ENCODE measurements around the gene ZNF415. TPM values are rescaled to one million over a fixed set of nuclear protein-coding genes. Genes with fewer than 3 reads are reported as not detected.

ZNF415 gene
- 9.0 and 10.6 TPM in 2 replicates for total RNA-seq (2014; rRNA removed; shearing (Covaris generic))

DNA sequence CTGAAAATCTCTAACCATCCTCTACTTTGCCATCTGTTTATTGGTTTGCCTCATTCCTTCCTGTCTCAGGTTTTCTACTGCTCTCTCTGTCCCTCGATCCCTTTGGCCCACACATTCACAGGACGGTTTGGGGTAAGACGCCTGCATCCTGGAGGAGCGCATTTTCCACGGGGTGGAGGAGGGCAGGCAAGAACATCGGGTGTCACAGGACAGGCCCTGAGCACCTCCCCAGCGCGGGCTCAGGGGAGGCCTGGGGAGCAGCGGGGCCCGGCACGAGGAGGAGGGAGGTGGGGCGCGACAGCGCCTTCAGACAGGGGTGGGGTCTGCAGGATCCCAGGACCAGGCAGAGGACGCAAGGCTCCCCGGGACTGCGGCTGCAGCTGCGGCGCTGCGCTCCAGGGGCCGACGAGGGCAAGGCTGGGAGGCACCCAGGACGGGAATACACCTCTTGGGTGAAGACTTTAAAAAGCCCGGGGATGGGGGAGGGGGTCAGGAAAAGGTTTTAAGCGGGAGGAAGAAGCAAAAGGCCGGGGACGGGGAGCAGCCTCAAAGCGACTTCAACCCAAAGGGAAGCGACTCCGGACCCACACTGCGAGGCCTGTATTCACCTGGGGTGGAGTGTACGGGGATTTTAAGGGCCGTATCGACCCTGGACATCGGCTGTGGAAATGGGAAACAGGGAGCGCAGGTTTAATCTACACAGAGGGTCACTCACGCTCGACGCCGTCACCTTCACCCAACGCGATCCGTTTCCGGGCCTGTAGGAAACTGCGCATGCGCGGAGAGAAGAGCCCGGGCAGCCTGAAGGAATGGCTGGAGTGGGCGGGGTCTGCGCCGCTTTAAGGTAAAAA lies at the start of gene ZNF415:
Gene ZNF415 (minus strand): TSS at position 770 of the 851 bp plus-strand sequence. CDS start 10,234 bp downstream, outside the sequence.
- Histone ChIP-seq H3K27me3 (no peaks in the 10 kb centered on the region), H3K36me3 (no peaks in the 10 kb centered on the region), H3K4me3 (peak within 1 kb of the TSS; percentile 79), H3K9me3 (replicated peaks) (no peaks in the 10 kb centered on the region), H3K4me1 (no peaks in the 10 kb centered on the region), H3K27ac (peak within 1 kb of the TSS; percentile 64)
- peak; percentile 87 to 92 for DNase-seq

DNA sequence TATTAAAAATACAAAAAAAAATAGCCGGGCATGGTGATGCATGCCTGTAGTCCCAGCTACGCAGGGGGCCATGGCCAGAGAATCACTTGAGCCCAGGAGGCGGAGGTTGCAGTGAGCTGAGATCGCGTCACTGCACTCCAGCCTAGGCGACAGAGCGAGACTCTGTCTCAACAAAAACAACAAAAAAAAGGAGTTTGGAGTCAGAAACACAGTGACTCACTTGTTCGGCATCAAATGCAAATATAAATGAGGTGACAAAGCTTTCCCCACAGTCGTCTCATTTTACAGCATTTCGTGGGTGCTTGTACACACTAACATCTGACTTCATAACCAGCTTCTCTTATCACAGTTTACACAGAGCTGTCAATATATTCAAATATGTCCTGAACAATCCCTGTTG lies 49.5 kb upstream of the ZNF415 start:
- H3K36me3 ChIP-seq: peaks cover 2% of the 10 kb centered on the region; the same call in 1 of the 2 replicates
- no peak overlapping the region for H3K4me3 ChIP-seq
- H3K9me3 ChIP-seq (replicated peaks): no peaks in the 10 kb centered on the region
- DNase-seq: no peak
- H3K27me3 ChIP-seq: no peaks in the 10 kb centered on the region
- H3K4me1 ChIP-seq: no peaks in the 10 kb centered on the region
- no peak overlapping the region for H3K27ac ChIP-seq

DNA sequence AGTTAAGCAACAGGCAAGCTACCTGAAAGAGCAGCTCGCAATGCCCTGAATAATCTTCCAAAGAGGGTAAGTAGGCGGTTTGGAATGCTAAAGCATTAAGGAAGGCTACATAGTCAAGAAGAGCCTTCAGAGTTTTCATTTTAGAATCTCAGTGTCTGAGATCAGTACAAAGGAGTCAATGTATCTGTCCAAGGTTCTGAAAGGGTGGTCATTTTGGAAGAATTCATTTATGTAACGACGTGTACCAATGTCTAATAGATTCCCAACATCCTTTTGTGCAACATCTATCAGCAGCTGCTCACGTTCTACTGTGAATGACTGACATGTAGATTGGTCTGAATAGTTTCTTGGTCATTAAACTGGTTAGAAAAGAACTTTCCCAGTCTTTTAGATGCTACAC lies 45.3 kb upstream of the ZNF415 start:
- no peak overlapping the region for H3K4me3 ChIP-seq
- DNase-seq: no peak
- H3K36me3 ChIP-seq: peaks cover 2% of the 10 kb centered on the region; the same call in 1 of the 2 replicates
- H3K9me3 ChIP-seq (replicated peaks): no peaks in the 10 kb centered on the region
- H3K27me3 ChIP-seq: no peaks in the 10 kb centered on the region
- H3K4me1 ChIP-seq: no peaks in the 10 kb centered on the region
- no peak overlapping the region for H3K27ac ChIP-seq

DNA sequence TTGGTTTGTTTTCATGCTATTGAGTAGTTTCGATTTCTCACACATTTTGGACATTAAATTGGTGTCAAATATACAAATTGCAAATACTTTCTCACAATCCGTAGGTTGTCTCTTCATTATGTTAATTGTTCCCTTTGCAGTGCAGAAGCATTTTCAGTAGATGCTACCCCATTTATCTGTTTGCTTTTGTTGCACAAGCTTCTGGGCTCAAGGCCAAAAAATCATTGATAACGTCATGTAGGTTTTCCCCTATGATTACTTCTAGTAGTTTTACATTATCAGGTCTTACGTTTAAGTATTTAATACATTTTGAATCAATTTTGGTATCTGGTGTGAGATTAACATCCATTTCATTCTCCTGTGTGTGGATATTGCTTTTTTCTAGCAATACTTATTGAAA lies 40.2 kb upstream of the ZNF415 start:
- H3K27me3 ChIP-seq: no peaks in the 10 kb centered on the region
- H3K9me3 ChIP-seq (replicated peaks): no peaks in the 10 kb centered on the region
- H3K4me3 ChIP-seq: no peak overlapping the region
- no peak for DNase-seq
- H3K36me3 ChIP-seq: no peaks in the 10 kb centered on the region
- H3K27ac ChIP-seq: no peak overlapping the region
- H3K4me1 ChIP-seq: no peaks in the 10 kb centered on the region

DNA sequence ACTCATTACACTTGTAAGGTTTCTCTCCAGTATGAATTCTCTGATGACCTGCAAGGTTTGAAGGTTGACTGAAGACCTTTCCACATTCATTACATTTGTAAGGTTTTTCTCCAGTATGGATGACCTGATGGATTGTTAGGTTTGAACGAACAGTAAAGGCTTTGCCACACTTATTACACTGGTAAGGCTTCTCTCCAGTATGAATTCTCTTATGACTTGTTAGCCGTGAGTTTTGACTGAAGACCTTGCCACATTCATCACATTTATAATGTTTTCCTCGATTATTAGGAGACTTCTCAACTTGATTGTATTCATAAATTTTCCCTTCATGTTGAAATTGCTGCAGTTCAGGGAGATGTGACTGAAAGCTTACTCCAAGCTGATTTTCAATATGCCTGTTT lies 33.0 kb upstream of the ZNF415 start:
- no peak for DNase-seq
- no peaks in the 10 kb centered on the region for H3K4me1 ChIP-seq
- H3K9me3 ChIP-seq (replicated peaks): peaks cover 14% of the 10 kb centered on the region
- no peak overlapping the region for H3K4me3 ChIP-seq
- no peaks in the 10 kb centered on the region for H3K27me3 ChIP-seq
- H3K36me3 ChIP-seq: no peaks in the 10 kb centered on the region
- no peak overlapping the region for H3K27ac ChIP-seq

DNA sequence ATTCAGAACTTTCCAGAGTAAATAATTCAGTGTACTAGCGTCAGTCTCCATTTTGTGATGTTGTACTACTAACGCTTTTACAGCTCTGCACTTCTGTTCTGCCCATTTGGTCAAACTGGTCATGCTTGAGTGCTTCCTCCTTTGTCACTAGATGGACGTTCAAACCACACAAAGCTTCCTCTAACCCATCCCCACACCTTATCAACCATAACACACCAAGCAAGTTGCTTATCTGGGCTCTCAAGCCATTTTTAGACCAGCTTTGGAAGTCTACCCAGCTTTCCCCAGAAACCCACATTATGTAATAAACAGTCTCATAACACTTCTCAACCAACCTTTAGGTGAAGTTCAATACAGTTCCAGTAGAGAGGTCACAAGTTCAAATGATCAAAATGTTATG lies 28.4 kb upstream of the ZNF415 start:
- Histone ChIP-seq H3K4me3 (no peak overlapping the region), H3K36me3 (no peaks in the 10 kb centered on the region), H3K27ac (no peak overlapping the region), H3K4me1 (no peaks in the 10 kb centered on the region), H3K27me3 (no peaks in the 10 kb centered on the region), H3K9me3 (replicated peaks) (peaks cover 17% of the 10 kb centered on the region)
- no peak for DNase-seq

DNA sequence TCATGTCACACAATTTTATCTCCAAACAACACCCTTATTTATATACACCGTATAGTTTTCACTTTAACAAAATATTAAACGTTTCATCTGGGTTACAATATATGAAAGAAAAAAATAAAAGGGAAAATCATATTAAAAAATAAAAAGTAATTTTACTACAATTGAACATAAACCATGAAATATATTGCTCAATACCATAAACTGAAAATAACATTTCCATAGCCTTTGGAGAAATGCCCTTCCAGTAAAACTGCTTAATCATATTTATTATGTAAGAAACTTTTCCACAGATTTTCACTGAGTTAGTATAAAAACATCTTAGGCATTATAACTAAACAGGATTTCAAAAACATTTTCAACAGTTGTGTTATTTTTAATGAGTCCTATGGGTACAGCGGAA lies 27.6 kb upstream of the ZNF415 start:
- Histone ChIP-seq H3K4me3 (no peak overlapping the region), H3K36me3 (peaks cover 4% of the 10 kb centered on the region; the same call in 1 of the 2 replicates), H3K9me3 (replicated peaks) (peaks cover 11% of the 10 kb centered on the region), H3K27me3 (no peaks in the 10 kb centered on the region), H3K27ac (no peak overlapping the region), H3K4me1 (no peaks in the 10 kb centered on the region)
- no peak for DNase-seq

DNA sequence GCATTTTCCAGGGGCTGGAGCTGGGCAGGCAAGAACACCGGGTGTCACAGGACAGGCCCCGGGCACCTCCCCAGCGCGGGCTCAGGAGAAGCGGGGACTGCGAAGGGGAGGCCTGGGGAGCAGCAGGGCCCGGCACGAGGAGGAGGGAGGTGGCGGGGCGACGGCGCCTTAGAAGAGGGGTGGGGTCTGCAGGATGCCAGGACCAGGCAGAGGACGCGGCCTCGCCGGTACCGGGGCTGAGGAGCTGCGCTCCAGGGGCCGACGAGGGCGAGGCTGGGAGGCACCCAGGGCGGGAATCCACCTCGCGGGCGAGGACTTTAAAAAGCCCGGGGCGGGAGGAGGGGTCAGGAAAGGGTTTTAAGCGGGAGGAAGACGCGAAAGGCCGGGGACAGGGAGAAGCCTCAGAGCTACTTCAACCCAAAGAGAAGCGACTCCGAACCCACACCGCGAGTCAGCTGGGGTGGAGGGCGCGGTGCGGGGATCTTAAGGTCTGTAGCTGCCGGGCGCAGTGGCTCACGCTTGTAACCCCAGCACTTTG lies 25.5 kb upstream of the ZNF415 start:
- H3K9me3 ChIP-seq (replicated peaks): peaks cover 6% of the 10 kb centered on the region; the same call in 1 of the 2 replicates
- peak overlapping the region; percentile 41 for H3K27ac ChIP-seq
- DNase-seq: peak; percentile 54 to 55
- peaks cover 7% of the 10 kb centered on the region for H3K36me3 ChIP-seq
- H3K4me3 ChIP-seq: peak overlapping the region; percentile 84
- no peaks in the 10 kb centered on the region for H3K4me1 ChIP-seq
- H3K27me3 ChIP-seq: no peaks in the 10 kb centered on the region

DNA sequence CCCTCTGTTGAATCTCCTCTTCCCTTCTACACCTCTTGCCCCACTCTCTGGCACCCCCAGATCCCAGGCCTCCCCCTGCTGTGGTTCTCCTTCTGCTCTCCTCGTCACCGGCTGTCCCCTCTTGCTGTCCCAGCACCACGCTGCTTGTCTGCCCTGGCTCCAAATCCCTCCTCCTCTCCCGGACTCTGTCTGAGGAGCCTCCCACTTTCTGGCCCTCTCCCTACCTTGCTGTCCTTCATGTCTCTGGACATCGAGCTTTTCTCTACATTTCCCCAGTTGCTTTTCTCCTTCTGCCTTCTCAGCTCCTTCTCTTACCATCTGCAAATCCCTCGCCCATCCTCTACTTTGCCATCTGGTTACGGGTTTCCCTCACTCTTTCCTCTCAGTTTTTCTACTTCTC lies 24.9 kb upstream of the ZNF415 start:
- peak overlapping the region; percentile 84 for H3K4me3 ChIP-seq
- no peak overlapping the region for H3K27ac ChIP-seq
- peaks cover 10% of the 10 kb centered on the region for H3K36me3 ChIP-seq
- no peaks in the 10 kb centered on the region for H3K27me3 ChIP-seq
- H3K4me1 ChIP-seq: no peaks in the 10 kb centered on the region
- peak; percentile 7 to 19 for DNase-seq
- H3K9me3 ChIP-seq (replicated peaks): peaks cover 6% of the 10 kb centered on the region; the same call in 1 of the 2 replicates

DNA sequence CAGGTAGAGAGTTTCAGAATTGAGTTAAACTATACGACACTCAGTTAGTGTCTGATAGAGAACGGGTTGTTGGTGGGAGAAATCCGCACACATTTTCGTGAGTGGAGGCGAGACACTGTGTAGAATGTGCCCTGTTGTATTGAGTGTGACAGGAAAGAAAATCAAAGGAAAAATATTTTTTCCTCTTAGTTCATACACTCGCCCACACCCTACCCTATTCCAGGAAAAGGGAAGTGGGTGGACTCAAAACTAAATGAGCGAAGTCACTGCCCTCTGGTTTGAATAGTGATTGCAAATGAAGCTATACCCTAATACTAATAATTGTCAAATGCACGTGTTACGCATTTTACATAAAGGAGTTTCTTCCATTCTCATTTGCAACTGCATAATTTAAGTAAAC lies 24.1 kb upstream of the ZNF415 start:
- Histone ChIP-seq H3K27ac (no peak overlapping the region), H3K36me3 (peaks cover 15% of the 10 kb centered on the region)
- no peak for DNase-seq

DNA sequence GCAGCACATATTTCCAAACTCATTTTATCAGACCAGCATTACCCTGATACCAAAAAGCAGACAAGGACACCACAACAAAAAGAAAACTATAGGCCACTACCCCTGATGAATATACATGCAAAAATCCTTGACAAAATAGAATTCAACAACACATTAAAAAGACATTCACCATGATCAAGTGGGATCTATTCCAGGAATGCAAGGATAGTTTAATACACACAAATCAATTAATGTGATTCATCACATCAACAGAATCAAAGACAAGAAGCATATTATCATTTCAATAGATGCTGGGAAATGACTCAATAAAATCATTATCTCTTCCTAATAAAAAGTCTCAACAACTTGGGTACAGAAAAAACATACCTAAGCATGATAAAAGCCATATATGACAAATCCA lies 14.9 kb upstream of the ZNF415 start:
- Histone ChIP-seq H3K27me3 (no peaks in the 10 kb centered on the region), H3K4me3 (no peak overlapping the region), H3K36me3 (peaks cover 75% of the 10 kb centered on the region), H3K27ac (no peak overlapping the region), H3K4me1 (no peaks in the 10 kb centered on the region), H3K9me3 (replicated peaks) (peaks cover 15% of the 10 kb centered on the region)
- no peak for DNase-seq

More for the DNA sequence above, 24.1 kb upstream of the ZNF415 start:
- no peak overlapping the region for H3K4me3 ChIP-seq
- H3K27me3 ChIP-seq: no peaks in the 10 kb centered on the region
- H3K9me3 ChIP-seq (replicated peaks): peaks cover 6% of the 10 kb centered on the region; the same call in 1 of the 2 replicates
- no peaks in the 10 kb centered on the region for H3K4me1 ChIP-seq

DNA sequence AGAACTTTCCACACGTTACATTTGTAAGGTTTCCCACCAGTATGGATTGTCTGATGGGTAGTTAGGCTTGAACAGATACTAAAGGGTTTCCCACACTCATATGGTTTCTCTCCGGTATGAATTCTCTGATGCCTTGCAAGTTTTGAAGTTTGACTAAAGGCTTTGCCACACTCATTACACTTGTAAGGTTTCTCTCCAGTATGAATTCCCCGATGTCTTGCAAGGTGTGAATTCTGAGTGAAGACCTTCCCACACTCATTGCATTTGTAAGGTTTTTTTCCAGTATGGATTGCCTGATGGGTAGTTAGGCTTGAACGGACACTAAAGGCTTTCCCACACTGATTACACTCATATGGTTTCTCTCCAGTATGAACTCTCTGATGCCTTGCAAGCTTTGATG lies 7.6 kb upstream of the ZNF415 start:
- peaks cover 50% of the 10 kb centered on the region for H3K36me3 ChIP-seq
- no peak for DNase-seq
- H3K4me3 ChIP-seq: no peak overlapping the region
- H3K4me1 ChIP-seq: no peaks in the 10 kb centered on the region
- H3K9me3 ChIP-seq (replicated peaks): peaks cover 34% of the 10 kb centered on the region
- no peak overlapping the region for H3K27ac ChIP-seq
- H3K27me3 ChIP-seq: no peaks in the 10 kb centered on the region

DNA sequence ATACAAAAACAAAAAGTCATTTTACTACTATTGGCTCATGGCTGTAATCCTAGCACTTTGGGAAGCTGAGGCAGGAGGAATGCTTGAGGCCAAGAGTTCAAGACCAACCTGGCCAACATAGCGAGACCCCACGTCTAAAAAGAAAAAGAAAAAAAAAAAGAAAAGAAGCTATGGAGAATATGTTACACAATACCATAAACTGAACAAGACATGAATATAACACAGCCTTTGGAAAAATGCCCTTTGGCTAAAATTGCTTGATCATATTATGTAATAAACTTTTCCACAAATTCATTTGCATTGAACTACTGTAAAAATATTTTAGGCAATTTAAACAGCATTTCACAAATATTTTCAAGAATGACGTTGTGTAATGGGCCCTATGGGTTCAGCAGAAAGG lies 3.7 kb upstream of the ZNF415 start:
- no peak for DNase-seq
- Histone ChIP-seq H3K4me3 (no peak overlapping the region), H3K9me3 (replicated peaks) (peaks cover 18% of the 10 kb centered on the region), H3K27ac (no peak overlapping the region), H3K4me1 (no peaks in the 10 kb centered on the region), H3K27me3 (no peaks in the 10 kb centered on the region), H3K36me3 (peaks cover 17% of the 10 kb centered on the region)

DNA sequence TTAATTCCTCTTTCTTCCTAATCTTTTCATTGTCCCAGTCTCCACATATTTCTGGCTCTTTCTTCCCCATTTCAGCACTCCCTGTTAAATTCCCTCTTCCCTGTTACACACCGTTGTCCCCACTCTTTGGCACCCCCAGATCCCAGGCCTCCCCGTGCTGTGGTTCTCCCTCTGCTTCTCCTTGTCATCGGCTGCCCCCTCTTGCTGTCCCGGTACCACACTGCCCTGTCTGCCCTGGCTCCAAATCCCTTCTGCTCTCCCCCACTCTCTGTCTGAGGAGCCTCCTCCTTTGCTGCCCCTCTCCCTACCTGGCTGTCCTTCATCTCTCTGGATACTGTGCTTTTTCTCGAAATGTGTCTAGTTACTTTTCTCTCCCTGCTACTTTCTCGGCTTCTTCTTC lies 983 bp downstream of the ZNF415 start:
- peak overlapping the region; percentile 79 for H3K4me3 ChIP-seq
- H3K9me3 ChIP-seq (replicated peaks): no peaks in the 10 kb centered on the region

DNA sequence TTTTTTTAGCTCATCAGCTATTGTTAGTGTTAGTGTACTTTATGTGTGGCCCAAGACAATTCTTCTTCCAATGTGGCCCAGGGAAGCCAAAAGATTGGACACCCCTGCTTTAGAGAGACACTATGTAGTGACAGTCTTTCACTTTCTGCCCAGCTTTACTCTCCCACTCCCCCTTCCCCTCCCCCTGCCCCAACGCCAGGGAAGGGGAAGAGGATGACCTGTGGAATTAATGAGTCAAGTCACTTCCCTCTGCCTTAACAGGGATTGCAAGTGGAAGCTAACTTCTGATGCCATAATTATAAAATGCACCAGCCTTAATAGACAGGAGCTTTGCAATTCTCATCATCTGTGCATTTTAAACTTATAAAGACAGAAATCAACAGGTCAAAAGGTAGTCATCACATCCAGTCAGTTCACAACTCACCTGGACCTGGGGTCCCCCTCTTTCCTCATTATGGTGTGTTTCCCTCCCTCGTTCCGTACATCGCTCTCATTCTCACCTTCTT lies 1.6 kb downstream of the ZNF415 start:
- Histone ChIP-seq H3K27ac (no peak overlapping the region), H3K9me3 (replicated peaks) (no peaks in the 10 kb centered on the region), H3K4me3 (no peak overlapping the region), H3K36me3 (no peaks in the 10 kb centered on the region), H3K27me3 (no peaks in the 10 kb centered on the region), H3K4me1 (no peaks in the 10 kb centered on the region)
- DNase-seq: no peak

More for the DNA sequence above, 983 bp downstream of the ZNF415 start:
- H3K27me3 ChIP-seq: no peaks in the 10 kb centered on the region
- H3K4me1 ChIP-seq: no peaks in the 10 kb centered on the region
- H3K36me3 ChIP-seq: no peaks in the 10 kb centered on the region
- DNase-seq: no peak
- H3K27ac ChIP-seq: no peak overlapping the region
